Measurements from ENCODE around the gene CYB5RL.

DNA sequence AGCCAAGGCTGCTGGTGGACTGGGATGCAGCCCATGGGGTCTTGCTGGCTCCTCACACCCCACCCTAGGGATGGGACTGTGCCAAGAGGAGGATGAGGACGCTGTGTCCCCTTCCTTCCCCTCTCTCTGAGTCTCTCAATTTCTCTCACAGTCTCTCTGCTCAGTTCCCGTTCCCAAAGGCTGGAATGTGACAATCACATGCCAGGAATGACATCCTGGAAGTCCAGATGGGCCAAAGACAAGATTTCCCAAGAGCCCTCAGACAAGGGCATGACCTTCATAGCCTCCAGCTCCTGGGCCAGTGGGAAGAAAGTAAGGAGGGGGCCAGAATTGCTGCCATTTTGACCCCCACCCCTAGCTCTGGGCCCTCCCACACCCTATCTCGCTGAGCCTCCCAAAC, 39.5 kb downstream of the CYB5RL start:
- no peak for TF ChIP-seq POLR2AphosphoS5 (IDR thresholded peaks at IDR 0.05)
- TF ChIP-seq, protein P1, sequence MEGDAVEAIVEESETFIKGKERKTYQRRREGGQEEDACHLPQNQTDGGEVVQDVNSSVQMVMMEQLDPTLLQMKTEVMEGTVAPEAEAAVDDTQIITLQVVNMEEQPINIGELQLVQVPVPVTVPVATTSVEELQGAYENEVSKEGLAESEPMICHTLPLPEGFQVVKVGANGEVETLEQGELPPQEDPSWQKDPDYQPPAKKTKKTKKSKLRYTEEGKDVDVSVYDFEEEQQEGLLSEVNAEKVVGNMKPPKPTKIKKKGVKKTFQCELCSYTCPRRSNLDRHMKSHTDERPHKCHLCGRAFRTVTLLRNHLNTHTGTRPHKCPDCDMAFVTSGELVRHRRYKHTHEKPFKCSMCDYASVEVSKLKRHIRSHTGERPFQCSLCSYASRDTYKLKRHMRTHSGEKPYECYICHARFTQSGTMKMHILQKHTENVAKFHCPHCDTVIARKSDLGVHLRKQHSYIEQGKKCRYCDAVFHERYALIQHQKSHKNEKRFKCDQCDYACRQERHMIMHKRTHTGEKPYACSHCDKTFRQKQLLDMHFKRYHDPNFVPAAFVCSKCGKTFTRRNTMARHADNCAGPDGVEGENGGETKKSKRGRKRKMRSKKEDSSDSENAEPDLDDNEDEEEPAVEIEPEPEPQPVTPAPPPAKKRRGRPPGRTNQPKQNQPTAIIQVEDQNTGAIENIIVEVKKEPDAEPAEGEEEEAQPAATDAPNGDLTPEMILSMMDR (IDR thresholded peaks at IDR 0.05 in 8 of 11, conservative IDR thresholded peaks at IDR 0.05 in 3 of 11), result no peak
- TF ChIP-seq POLR2A (IDR thresholded peaks at IDR 0.05), result no peak
